AG04450 (cell line): ENCODE results near the gene AKAP12. TPM values are rescaled to one million over a fixed set of nuclear protein-coding genes. Genes with fewer than 3 reads are reported as not detected.
"Not testable (repeated sequence)": the region's sequence is repeated elsewhere in the genome, so short reads cannot be mapped to it uniquely, and the experiment has no call there.

ENCODE experiments used
- CTCF ChIA-PET: fragments of 300-600, 350-600 bp; formaldehyde crosslinking; extraction: SDS; loops from one replicate; lab custom pipeline; 2022; ENCODE audit warnings: antibody characterized with exemption, inconsistent platforms; lab: Charles Lee
- POLR2A ChIA-PET: fragments of 350-600 bp; formaldehyde crosslinking; extraction: SDS; loops from one replicate; lab custom pipeline; 2021; ENCODE audit warnings: antibody characterized with exemption, inconsistent platforms; lab: Yijun Ruan, JAX
- DNase-seq: peaks from one replicate; pipeline ENCODE4 v3.0.0-alpha.2; 2011; ENCODE audit warnings: low read depth, low spot score
- H3K27ac ChIP-seq: one replicate; pipeline ENCODE4 v1.5.1; 2012; ENCODE audit warnings: low read depth, low read length, control low read depth
- H3K27me3 ChIP-seq: one replicate; pipeline ENCODE4 v1.6.0; 2012; ENCODE audit warnings: low read length; ENCODE audit not compliant: control insufficient read depth, insufficient read depth
- H3K4me3 ChIP-seq: 2 replicates; pipeline ENCODE4 v1.5.1; 2011; ENCODE audit warnings: mild to moderate bottlenecking, low read depth, low read length, control low read depth
- H3K9me3 ChIP-seq: 2 replicates; pipeline ENCODE4 v1.5.1; 2012; ENCODE audit warnings: low read length; ENCODE audit not compliant: control insufficient read depth, insufficient read depth
- polyA plus RNA-seq: library from polyadenylated mRNA; depleted of rRNA; stranded (reverse); fragments of >200 nt; gene quantifications from 2 replicates; pipeline ENCODE4 v1.2.3, GENCODE V29; 2011
- TF ChIP-seq, protein P1 (sequence below): IDR thresholded peaks from 2 replicates; pipeline ENCODE4 v1.5.1; 2011; ENCODE audit warnings: low read depth, low read length, control low read depth, inconsistent platforms

The AKAP12 gene
- polyA plus RNA-seq, 1 experiment: 73.2 TPM

DNA sequence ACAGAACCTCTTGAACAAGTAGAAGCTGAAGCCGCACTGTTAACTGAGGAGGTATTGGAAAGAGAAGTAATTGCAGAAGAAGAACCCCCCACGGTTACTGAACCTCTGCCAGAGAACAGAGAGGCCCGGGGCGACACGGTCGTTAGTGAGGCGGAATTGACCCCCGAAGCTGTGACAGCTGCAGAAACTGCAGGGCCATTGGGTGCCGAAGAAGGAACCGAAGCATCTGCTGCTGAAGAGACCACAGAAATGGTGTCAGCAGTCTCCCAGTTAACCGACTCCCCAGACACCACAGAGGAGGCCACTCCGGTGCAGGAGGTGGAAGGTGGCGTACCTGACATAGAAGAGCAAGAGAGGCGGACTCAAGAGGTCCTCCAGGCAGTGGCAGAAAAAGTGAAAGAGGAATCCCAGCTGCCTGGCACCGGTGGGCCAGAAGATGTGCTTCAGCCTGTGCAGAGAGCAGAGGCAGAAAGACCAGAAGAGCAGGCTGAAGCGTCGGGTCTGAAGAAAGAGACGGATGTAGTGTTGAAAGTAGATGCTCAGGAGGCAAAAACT, 111.5 kb downstream of the AKAP12 start:
- no peak for DNase-seq
- Histone ChIP-seq H3K27me3 (no peaks in the 10 kb centered on the region), H3K4me3 (no peak overlapping the region), H3K9me3 (no peaks in the 10 kb centered on the region), H3K27ac (no peak overlapping the region)
- ChIA-PET POLR2A (no interaction called here), CTCF (interaction anchor here (0.5 to 1.7 kb wide), 2 partner anchors 13 to 16 kb away, joined by 3 to 7 read pairs; no protein-coding TSS in a partner anchor)
- TF ChIP-seq, protein P1, sequence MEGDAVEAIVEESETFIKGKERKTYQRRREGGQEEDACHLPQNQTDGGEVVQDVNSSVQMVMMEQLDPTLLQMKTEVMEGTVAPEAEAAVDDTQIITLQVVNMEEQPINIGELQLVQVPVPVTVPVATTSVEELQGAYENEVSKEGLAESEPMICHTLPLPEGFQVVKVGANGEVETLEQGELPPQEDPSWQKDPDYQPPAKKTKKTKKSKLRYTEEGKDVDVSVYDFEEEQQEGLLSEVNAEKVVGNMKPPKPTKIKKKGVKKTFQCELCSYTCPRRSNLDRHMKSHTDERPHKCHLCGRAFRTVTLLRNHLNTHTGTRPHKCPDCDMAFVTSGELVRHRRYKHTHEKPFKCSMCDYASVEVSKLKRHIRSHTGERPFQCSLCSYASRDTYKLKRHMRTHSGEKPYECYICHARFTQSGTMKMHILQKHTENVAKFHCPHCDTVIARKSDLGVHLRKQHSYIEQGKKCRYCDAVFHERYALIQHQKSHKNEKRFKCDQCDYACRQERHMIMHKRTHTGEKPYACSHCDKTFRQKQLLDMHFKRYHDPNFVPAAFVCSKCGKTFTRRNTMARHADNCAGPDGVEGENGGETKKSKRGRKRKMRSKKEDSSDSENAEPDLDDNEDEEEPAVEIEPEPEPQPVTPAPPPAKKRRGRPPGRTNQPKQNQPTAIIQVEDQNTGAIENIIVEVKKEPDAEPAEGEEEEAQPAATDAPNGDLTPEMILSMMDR: no peak

GRCh38 chr6:151351731-151352130, 112.0 kb downstream of the AKAP12 start:
- ChIA-PET CTCF (no interaction called here), POLR2A (no interaction called here)
- no peak overlapping the region for H3K27ac ChIP-seq
- no peak overlapping the region for H3K4me3 ChIP-seq
- no peaks in the 10 kb centered on the region for H3K27me3 ChIP-seq
- TF ChIP-seq, protein P1: no peak
- DNase-seq: no peak
- no peaks in the 10 kb centered on the region for H3K9me3 ChIP-seq

- no peaks in the 10 kb centered on the region for H3K9me3 ChIP-seq
- no peak for DNase-seq
- CTCF ChIA-PET: interaction anchor here (0.6 kb wide), 1 partner anchor 25 kb away, joined by 6 read pairs; no protein-coding TSS in a partner anchor
- H3K27me3 ChIP-seq: no peaks in the 10 kb centered on the region
- no peak overlapping the region for H3K27ac ChIP-seq
- TF ChIP-seq, protein P1: no peak
- no peak overlapping the region for H3K4me3 ChIP-seq
- POLR2A ChIA-PET: no interaction called here
Measured at GRCh38 chr6:151352410-151353396, 112.9 kb downstream of the AKAP12 start.

DNA sequence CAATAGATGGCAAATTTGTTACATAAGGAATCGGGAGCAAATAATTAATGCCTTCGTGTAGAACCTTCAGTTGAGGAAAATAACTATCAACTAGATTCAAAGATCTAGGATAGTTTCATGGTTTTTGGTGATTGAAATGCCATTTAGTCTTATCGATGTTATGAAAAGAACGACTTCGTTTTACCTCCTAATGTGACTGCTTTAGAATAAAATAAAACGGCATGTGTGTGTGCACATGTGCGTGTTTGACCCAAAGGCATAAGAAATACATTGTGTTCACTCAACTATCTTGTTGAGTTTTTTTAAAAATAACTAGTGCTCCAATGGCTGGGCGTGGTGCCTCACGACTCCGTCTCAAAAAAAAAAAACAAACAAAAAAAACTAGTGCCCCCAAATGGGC, 114.0 kb downstream of the AKAP12 start:
- no peak for DNase-seq
- Histone ChIP-seq H3K4me3 (no peak overlapping the region), H3K9me3 (no peaks in the 10 kb centered on the region), H3K27me3 (no peaks in the 10 kb centered on the region), H3K27ac (no peak overlapping the region)
- TF ChIP-seq, protein P1: no peak
- ChIA-PET CTCF (interaction anchor here (0.7 to 1.1 kb wide), 2 partner anchors 17 to 19 kb away, joined by 3 to 4 read pairs; no protein-coding TSS in a partner anchor), POLR2A (no interaction called here)

DNA sequence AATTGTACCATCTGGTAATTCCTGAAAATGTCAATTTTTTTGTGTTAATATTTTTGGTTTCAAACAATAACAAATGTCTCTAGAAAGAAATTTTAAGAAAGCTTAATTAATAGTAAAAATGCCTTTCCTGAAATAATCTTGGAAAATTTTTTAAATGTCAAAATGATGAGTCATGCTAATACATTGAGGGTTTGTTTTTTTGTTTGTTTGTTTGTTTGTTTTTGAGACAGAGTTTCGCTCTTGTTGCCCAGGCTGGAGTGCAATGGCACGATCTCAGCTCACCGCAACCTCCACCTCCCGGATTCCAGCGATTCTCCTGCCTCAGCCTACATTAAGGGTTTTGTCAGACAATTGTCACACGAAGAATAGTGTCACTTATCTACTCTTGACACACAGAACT, 117.2 kb downstream of the AKAP12 start:
- H3K9me3 ChIP-seq, DNase-seq, H3K4me3 ChIP-seq, POLR2A ChIA-PET, H3K27ac ChIP-seq, H3K27me3 ChIP-seq: not testable (repeated sequence)
- CTCF ChIA-PET: interaction anchor here (0.6 to 1.7 kb wide), 5 partner anchors 15 to 476 kb away, joined by 3 to 8 read pairs (median 4); no protein-coding TSS in a partner anchor
